Upper lobe of right lung (tissue), 1 donor: Measurements from ENCODE around the gene HDAC11. TPM values are rescaled to one million over a fixed set of nuclear protein-coding genes. Genes with fewer than 3 reads are reported as not detected.

ENCODE experiments used
- ATAC-seq: fragments of 200-7000 bp; cut with Tn5 transposase; one replicate; pipeline ENCODE4 v1.9.1; 2020; ENCODE audit warnings: mild to moderate bottlenecking, moderate library complexity
- DNase-seq: peaks from one replicate; pipeline ENCODE4 v3.0.0-alpha.2; 2020
- H3K27ac ChIP-seq: fragments of 200-600 bp; one replicate; pipeline ENCODE4 v1.8.0; 2022
- H3K27me3 ChIP-seq: fragments of 200-600 bp; one replicate; pipeline ENCODE4 v1.8.0; 2022; ENCODE audit warnings: mild to moderate bottlenecking
- H3K36me3 ChIP-seq: fragments of 200-600 bp; one replicate; pipeline ENCODE4 v1.8.0; 2022
- H3K4me1 ChIP-seq: fragments of 200-600 bp; one replicate; pipeline ENCODE4 v1.8.0; 2022
- H3K4me3 ChIP-seq: fragments of 200-600 bp; one replicate; pipeline ENCODE4 v1.8.0; 2022; ENCODE audit warnings: mild to moderate bottlenecking
- H3K9me3 ChIP-seq: fragments of 200-600 bp; one replicate; pipeline ENCODE4 v1.8.0; 2022
- intact Hi-C: fragments of 100-400 bp; cut with DNase I; formaldehyde crosslinking; loops from one replicate; pipeline ENCODE4 v1.11.0; 2022
- total RNA-seq: library from RNA; stranded (reverse); fragmentation: NEBNext Ultra II Directional; extraction: Animal tissue kit (Norgen Biotek cat#: 25700); gene quantifications from one replicate; pipeline ENCODE4 v1.2.1, GENCODE V29; 2021
- TF ChIP-seq, protein P1 (sequence below): fragments of 200-600 bp; IDR thresholded peaks from one replicate; pipeline ENCODE4 v1.8.0; 2022; ENCODE audit warnings: antibody characterized with exemption
- donor health status: DM: no; HTN: yes; CAD: no; lungs with severe emphysema.

Gene HDAC11
- total RNA-seq, 1 donor from 2014 or later: 15.0 TPM

DNA sequence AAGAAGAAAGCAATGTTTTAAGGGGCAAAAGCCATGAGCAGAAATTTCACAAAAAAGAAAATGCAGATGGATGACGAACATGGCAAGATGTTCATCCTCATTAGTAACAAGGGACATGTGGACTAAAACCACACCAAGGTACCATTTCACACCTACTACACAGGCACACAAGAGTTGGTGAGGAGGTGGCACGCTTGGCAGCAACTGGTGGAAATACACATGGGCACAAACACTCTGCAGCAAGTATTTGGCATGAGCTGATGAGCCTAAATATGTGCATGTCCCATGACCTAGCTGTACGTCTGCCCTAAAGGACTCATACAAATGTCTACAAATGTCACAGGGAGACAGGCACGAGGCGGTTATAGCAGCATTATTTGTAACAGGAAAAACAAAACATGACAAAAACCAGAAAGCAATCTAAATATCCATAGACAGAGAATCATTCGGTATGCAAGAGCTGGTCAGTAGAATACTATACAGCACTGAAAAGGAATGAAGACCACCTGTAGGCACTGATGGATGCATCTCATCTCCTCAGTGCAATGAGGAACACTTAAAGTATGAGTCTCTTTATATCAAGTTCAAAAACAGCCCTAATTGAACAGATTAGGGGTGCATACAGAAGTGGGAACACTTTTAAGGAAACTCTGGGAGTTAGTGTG lies 57.3 kb downstream of the HDAC11 start:
- no peak overlapping the region for H3K27ac ChIP-seq

DNA sequence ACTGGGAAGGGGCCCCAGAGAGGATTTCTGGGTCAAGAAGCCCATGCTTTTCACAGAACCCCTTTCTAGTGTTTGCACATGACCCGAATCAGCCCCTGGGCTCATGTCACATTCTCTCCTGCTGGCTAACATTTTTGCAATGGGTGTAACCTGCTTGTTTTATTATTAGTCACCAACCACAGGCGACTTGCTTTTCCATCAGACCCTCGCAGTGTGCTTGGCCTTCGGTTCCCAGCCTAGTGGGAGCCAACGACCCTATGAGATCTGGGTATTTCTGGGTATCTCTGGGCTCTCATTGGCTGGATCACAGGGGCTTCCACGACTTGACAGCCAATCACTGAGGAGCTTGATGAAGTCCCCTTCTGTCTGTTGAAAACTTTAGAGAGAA lies 57.8 kb downstream of the HDAC11 start:
- DNase-seq: no peak
- Histone ChIP-seq H3K4me3 (no peak overlapping the region), H3K27me3 (no peaks in the 10 kb centered on the region), H3K9me3 (no peaks in the 10 kb centered on the region), H3K36me3 (no peaks in the 10 kb centered on the region), H3K27ac (no peak overlapping the region), H3K4me1 (peaks cover 4% of the 10 kb centered on the region)
- ATAC-seq: no peak
- intact Hi-C loops: no loop called here
- TF ChIP-seq, protein P1, sequence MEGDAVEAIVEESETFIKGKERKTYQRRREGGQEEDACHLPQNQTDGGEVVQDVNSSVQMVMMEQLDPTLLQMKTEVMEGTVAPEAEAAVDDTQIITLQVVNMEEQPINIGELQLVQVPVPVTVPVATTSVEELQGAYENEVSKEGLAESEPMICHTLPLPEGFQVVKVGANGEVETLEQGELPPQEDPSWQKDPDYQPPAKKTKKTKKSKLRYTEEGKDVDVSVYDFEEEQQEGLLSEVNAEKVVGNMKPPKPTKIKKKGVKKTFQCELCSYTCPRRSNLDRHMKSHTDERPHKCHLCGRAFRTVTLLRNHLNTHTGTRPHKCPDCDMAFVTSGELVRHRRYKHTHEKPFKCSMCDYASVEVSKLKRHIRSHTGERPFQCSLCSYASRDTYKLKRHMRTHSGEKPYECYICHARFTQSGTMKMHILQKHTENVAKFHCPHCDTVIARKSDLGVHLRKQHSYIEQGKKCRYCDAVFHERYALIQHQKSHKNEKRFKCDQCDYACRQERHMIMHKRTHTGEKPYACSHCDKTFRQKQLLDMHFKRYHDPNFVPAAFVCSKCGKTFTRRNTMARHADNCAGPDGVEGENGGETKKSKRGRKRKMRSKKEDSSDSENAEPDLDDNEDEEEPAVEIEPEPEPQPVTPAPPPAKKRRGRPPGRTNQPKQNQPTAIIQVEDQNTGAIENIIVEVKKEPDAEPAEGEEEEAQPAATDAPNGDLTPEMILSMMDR: no peak

More for the DNA sequence above, 57.3 kb downstream of the HDAC11 start:
- no peaks in the 10 kb centered on the region for H3K9me3 ChIP-seq
- no peaks in the 10 kb centered on the region for H3K36me3 ChIP-seq
- intact Hi-C loops: no loop called here
- H3K4me1 ChIP-seq: peaks cover 4% of the 10 kb centered on the region
- H3K4me3 ChIP-seq: no peak overlapping the region
- TF ChIP-seq, protein P1: no peak
- H3K27me3 ChIP-seq: no peaks in the 10 kb centered on the region
- ATAC-seq: no peak
- no peak for DNase-seq

DNA sequence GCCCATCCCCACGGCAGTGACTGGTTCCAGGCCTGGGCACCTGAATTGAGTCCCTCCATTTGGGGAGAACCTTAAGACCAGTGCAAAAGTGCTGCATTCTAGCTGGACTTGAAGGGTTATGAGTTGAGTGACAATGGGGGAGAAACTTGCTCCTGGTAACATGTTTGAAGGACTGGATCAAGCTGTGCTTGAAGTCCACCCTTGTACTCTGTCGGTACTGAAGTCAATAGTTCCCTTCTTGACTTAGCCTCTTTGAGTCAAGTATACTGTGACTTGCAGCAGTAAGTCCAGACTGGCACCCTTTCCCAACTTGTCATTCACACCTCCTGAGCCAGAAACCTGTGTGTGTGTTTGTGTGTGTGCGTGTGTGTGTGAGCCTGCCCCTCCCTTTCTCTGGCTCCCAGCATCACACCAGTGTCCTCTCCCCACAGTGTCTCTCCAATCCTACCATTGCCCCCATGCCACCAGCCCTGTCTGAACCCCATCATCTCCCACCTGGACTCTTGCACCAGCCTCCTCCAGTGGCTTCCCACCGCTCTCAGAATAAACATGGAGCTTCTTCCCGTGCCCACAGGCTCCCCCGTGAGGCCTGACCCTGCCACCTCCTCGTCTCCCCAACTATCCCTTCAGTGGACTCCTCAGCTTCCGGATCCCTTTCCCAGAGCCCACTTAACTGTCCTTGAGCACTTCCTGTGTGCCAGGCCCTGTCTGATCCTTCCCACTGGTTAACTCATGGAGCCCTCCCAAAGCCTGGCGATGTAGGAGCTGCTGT lies 58.6 kb downstream of the HDAC11 start:
- Histone ChIP-seq H3K27me3 (no peaks in the 10 kb centered on the region), H3K27ac (no peak overlapping the region), H3K36me3 (no peaks in the 10 kb centered on the region), H3K9me3 (no peaks in the 10 kb centered on the region), H3K4me3 (no peak overlapping the region), H3K4me1 (peaks cover 7% of the 10 kb centered on the region)
- DNase-seq (no peak), ATAC-seq (no peak)
- TF ChIP-seq, protein P1: no peak
- intact Hi-C loops: no loop called here

DNA sequence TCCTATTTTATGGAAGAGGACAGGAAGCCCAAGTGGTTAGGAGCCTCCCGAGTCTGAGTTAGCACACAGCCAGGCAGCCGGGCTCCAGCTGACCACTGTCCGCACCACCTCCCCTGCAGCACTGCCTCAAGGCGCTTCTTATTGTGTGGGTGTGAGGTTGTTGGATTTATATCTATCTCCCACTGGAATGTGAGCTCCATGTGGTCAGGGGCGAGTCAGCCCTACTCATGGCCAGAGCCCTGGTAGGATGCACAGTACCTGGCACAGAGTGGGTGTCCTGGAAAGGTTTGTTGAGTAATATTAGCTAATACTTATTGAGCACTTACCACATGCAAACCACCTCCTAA lies 59.2 kb downstream of the HDAC11 start:
- DNase-seq: no peak
- Histone ChIP-seq H3K27ac (no peak overlapping the region), H3K27me3 (no peaks in the 10 kb centered on the region), H3K9me3 (no peaks in the 10 kb centered on the region), H3K4me1 (peaks cover 9% of the 10 kb centered on the region), H3K36me3 (no peaks in the 10 kb centered on the region), H3K4me3 (no peak overlapping the region)
- TF ChIP-seq, protein P1: no peak
- no peak for ATAC-seq
- intact Hi-C loops: no loop called here

DNA sequence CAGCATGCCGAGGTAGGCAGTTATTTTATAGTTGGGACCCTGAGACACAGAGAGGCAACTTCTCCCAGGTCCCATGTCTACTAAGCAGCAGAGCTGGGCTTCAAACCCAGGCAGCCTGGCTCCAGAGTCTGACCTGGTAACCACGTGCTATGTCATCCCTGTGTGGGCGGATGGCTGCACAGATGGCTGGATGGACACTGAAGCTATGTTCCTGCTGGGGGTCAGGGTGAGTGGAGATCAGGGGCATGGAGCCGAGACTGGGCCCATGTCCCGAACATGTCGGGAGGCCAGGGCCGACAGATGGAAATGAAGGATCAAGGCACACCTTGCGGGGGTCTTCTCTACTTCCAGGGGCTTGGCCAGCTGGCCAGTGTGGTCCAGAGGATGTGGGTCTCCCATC lies 59.6 kb downstream of the HDAC11 start:
- no peaks in the 10 kb centered on the region for H3K9me3 ChIP-seq
- TF ChIP-seq, protein P1: no peak
- H3K36me3 ChIP-seq: no peaks in the 10 kb centered on the region
- ATAC-seq: no peak
- no peak overlapping the region for H3K4me3 ChIP-seq
- no peaks in the 10 kb centered on the region for H3K27me3 ChIP-seq
- no peak for DNase-seq
- peaks cover 9% of the 10 kb centered on the region for H3K4me1 ChIP-seq
- H3K27ac ChIP-seq: no peak overlapping the region
- intact Hi-C loops: no loop called here
